GM19351 (cell line): ENCODE data around the gene SEC24C.

Experiments
- ATAC-seq: cut with Tn5 transposase; IDR thresholded peaks from one replicate; pipeline ENCODE4 v1.9.1; 2021; ENCODE audit warnings: mild to moderate bottlenecking, moderate library complexity; ENCODE audit not compliant: unreplicated experiment

Gene SEC24C

DNA sequence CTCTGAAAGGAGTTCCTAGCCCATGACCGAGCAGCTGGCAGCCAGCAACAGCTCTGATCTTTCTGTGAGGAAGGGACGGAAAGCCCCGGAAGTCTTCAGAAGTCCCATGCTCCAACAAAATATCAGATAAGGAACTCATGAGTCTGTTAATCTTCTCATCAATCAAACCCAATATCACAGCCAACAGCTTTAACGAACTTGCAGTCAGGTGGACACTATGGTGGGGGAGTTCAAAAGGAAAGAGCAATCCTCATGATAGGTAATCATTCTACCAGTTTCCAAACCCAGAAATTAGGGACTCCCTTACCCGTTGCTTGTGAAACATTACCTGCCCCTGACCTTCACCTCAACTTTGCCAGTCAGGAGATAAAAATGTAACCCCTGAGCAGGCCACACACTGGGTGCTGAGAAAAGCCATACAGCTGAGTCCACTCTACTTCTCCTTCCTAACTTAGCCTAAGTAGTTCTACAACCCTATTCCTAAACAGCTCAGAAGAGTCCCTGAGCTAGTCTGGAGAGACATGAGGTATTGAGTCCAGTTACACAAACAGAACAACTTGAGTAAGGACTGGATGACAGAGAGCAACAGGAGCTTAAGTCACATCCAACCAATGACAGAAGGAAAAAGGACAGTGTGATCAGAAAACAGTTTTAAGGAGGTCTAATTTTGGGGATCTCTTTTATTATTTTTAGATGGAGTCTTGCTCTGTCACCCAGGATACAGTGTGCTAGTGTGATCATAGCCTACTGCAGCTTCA, 65.1 kb downstream of the SEC24C start:
- no peak for ATAC-seq

DNA sequence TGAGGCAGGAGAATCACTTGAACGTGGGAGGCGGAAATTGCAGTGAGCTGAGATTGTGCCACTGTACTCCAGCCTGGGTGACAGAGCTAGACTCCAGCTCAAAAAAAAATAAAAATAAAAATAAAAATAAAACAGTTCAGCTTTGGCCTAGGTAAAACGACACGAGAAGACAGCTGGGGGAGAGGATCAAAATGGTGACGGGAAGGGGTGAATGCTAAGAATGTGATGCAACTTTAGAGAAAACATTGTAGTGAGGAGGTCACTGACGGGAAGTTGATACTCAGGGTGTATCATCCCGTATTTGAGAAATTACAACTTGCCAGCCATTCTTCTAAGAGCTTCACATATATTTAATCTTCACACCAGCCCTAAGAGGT, 66.2 kb downstream of the SEC24C start:
- ATAC-seq: no peak

DNA sequence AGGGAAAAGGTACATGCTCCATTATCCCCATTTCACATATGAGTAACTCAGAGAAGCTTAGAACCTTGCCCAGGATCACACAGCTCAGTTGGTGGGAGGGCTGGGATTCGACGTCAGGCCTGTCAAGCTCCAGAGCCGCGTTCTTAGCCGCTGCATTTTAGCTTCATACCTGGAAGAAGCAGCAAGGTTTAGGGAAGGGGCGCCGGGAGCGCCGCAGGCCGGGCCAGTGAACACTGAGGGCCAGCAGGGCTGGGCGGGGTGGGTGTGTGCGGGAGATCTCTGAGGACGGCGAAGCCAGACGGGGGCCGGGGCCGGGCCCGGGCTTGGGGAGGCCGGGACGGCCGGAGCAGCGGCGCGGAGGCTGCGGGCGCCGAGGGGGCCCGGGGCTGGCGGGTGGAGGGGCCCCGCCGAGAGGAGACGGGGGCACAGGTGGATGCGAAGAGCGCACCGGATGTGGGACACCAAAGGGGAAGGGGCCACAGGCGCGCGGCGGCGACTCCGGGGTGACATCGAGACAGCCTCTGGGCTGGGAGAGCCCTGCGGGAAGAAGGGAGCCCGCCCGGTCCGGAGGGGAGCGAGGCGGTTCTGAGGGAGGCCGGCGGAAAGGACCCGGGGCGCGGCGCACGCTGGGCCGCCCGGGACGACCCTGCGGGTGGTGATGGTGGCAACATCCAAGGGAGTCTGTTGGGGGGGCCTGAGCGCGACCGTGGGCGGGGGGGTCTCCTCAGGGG, 66.7 kb downstream of the SEC24C start:
- ATAC-seq: peak; percentile 33

DNA sequence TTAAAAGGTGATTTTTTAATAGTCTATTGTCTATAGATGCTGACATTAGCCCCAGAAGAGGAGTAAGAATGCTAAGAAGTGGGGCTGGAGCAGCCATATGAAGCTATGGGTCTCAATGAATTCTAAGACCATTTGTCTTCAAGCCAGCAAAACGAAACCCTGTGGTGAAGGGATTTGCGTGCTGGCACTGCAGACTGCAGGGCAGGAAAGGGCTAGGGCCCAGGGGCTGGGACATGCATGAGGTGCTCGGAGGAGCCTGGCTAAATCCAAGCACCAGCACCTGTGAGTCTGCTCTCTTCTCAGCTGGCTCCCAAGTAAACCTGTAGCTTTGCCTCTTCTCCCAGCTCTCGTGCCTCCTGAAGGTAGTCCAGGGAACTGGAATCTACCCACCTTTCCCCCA, 68.5 kb downstream of the SEC24C start:
- ATAC-seq: no peak

DNA sequence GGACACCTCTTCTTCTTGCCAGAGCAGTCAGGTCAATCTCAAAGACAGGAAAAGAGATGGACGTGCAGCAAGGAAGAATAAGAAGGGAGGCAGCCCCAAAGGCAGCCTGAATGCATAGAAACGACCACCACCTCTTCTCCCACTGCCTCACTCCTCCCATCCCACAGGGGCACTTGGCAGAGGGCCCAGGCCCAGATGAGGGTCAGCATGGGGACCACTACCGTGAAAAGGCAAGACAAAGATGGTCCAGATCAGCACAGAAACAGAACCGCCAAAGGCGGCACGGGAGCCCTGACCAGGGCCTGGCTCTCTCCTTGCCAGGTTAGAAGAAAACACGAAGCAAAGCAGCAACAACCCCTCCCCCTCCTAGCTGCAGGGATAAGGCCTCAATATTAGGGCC, 69.2 kb downstream of the SEC24C start:
- no peak for ATAC-seq

DNA sequence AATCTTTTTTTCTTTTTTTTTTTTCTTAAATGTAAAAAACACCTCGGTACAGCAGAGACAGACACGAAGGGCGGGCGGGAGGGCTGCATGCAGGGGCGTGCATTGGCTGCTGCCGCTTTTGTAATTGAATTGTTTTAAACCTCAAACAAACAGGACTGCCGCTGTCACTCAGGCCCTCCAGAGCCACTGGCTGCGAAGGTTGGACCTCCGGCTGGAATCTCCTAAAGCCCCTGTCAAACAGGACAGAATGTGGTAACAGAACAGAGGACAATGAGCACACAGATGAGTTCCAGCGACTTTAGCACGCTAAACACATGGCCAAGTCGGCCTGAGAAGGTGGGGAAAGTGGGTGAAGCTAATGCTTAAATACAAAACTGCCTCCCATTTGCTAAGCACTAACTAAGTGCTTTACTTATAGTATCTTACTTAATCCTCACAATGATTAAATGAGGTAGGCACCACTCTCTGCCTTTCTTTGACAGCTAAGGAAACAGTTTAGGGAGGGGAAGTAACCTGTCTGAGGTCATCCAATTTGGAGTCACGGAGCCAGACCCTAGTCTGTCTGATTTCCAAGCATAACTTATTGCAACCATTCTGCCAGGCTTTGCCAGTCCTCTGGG, 70.2 kb downstream of the SEC24C start:
- ATAC-seq: no peak

DNA sequence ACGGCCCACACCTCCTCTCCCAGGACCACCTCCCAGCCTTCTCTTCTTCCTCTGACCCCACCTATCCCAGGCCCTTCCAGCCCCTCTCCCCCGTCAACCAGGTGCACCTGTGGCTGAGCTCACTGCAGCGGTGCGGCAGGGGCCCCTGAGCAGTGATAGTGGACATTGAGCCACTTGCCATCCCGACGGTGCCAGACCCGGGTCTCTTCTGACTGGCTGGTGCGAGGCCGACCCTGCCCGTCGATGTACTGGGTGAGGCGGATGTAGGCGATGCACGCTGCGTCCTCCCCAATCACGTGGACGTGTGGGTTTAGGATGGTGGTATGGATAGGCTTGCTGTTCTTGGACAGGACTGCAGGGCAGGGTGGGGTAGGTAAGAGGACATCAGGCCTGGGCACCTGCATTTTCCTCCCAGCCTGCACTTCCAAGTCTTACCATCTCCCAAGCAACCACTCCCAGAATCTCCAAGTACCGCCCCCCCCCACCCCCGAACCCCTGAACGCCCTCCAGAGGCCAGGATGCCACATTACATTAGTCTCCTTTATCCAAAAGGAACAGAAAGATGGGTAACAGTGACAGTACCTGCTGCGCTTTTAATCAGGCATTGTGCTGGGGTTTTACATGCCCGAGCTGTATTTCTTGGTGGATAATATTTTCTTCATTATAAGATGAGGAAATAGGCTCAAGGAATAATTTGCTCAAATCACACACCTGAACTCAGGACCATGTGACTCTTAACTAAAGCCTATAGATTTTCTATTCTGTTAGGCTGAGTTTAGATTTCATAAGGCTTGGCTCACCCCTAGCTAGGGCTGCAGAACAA, 70.9 kb downstream of the SEC24C start:
- ATAC-seq: no peak

DNA sequence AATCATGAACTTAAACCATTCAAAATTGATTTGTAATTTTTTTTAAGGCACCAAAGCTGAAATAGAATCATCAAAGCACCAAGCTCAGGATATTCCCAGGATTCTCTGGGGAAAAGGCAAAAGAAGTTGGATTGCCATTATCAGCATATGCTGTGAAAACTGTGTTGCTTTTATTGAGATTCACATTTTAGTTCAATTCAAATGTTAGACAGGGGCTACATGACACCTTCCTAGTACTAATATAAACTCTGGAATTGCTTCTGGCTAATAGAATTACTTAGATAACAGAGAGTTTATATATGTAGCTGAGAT, 71.5 kb downstream of the SEC24C start:
- ATAC-seq: no peak

DNA sequence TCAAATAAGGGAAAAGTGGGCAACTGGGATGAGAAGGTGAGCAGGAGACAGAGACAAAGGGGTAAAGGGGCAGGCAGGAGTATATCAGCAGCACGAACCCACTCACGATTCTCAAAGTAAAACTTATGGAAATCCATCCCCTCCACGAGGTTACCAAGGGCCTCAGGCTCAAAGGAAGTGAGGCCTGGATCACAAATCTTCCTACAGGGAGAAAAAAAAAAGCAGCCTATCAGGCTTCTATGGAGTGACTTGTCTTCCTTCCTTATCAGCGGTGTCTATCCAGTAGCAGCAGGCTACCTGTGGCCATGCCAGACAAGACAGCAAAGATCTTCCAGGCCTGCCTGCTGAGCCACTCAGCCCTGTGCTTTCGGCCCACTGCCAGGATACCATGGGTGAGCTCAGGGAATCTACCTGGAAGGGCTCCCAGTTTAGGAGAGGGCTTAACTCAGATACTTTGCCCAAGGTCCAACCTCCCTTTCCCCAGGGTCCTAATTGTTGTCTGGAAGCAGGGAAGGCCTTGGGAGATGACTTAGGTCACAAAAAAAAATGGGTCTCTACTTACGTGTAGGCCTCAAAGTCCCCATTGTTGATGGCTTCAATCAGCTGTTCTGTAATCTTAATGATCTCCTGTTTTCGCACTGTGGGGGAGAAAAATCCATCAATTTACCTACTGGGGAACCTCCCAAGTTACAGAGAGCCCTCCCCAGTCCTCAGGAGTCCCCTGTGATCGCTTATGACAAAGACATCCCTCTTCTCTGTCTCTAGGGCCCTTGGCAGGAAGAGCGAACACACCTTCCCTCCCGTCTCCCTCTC, 73.0 kb downstream of the SEC24C start:
- ATAC-seq: no peak

DNA sequence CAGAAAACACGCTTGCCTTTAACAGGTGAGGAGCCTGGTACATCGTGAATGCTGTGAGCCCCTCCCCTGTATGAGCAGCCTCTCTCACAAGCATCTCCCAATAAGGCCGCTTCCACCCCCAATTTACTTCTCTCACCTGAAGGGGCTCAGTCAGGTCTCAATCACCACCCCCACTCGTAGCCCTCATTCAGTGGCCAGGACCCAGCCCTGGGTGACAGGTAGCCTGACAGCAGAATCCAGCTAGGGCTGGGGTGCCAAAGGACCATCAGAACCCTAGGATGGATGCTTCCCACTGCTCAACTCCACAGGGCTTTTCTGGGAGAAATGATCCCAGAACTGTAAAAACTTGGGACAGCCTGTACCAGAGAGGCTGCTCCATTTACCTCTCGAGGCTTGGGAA, 73.7 kb downstream of the SEC24C start:
- ATAC-seq: no peak

DNA sequence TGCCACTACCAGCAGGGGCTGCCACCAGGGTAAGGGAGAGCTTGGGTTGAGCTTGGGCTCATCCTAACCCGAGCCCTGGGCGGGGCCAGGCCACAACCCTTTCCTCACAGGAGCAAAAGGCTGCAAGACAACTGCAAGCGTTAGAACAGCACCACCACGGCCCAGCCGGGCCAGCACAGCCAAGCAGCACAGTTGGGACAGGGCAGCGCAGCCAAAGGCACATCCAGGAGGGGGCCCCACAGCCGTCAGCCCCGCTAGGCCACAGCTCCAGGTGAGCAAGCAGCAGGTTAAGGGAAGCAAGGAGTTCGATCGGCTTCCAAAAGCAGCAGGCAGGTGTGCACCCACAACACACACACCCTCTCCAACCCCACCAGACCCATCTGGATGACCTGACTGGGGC, 74.2 kb downstream of the SEC24C start:
- no peak for ATAC-seq

DNA sequence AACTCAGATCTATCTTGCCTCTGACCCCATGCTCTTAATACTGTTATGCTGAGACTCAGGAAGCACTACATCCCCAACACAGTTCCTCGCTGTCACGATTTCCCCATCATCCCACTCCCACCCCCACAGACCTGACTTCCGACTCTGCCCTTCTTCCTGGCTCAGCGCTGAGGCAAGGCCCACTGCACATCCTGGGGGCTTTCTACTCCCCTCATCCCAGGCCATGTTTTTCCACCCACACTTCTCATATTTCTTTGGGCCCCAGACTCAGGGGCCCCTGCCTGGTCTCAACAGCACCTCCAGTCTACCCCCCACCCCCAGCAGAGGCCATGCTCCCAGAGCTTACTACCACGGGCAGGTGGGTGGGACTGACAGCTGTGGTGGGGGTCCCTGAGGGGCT, 74.9 kb downstream of the SEC24C start:
- ATAC-seq: no peak

DNA sequence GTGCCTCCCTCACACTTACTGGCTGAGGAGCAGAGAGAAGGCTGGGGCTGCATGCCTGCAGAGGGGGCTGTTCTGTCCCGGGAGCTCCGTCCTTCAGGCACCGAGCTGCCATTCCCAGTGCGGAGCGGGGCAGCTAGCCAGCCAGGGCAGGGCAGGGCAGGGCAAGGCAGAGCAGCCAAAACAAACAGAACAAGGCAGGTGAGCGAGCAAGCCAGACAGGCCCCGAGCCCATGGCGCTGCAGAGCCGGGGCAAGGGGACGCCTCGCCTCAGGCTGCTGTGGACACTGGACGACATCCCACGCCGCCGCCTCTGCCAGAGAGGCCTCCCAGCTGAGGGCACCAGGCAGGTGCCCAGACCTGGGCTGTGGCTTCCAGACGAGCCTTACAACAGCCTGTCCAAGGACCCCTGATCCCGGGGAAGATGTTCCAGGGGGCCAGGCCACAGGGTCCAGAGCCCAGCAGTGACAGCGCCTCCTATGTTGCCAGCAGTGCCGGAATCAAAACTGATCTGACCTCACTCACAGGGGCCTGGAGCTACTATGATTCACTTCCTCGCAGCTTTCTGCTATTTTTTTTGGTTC, 75.4 kb downstream of the SEC24C start:
- no peak for ATAC-seq
